ENCODE measurements around the gene ZFAND3. TPM values are rescaled to one million over a fixed set of nuclear protein-coding genes. Genes with fewer than 3 reads are reported as not detected.

The ZFAND3 gene
- total and polyA plus RNA-seq, 12 donors = 21.4 to 163 (median 46.3) TPM

GRCh38 chr6:37913210-37913609 is 93.7 kb downstream of the ZFAND3 start:
- intact Hi-C loops (cut with DNase I) = no loop called here
- Histone ChIP-seq H3K36me3 (replicated peaks in 1 of 2) (no peaks in the 10 kb centered on the region), H3K27me3 (no peaks in the 10 kb centered on the region), H3K9me3 (replicated peaks in 1 of 3) (no peaks in the 10 kb centered on the region), H3K27ac (no peak overlapping the region), H3K4me1 (replicated peaks in 1 of 2) (peaks cover 0 to 8% of the 10 kb centered on the region in 2 donors), H3K4me3 (no peak overlapping the region)
- no peak for TF ChIP-seq CTCF (IDR thresholded peaks at IDR 0.05)
- WGBS, 4 donors = 89 to 96% (median 93%) methylated on average over 1 of the region's 1 CpG
- DNase-seq = no peak

- DNase-seq = no peak
- Histone ChIP-seq H3K36me3 (replicated peaks in 1 of 2) (no peaks in the 10 kb centered on the region), H3K4me3 (no peak overlapping the region), H3K4me1 (replicated peaks in 1 of 2) (peaks cover 0 to 8% of the 10 kb centered on the region in 2 donors), H3K9me3 (replicated peaks in 1 of 3) (no peaks in the 10 kb centered on the region), H3K27ac (no peak overlapping the region), H3K27me3 (no peaks in the 10 kb centered on the region)
- WGBS, 4 donors = 76 to 89% (median 87%) methylated on average over 3 of the region's 3 CpGs
- intact Hi-C loops (cut with DNase I) = no loop called here
- no peak for TF ChIP-seq CTCF (IDR thresholded peaks at IDR 0.05)
- no peak for TF ChIP-seq POLR2A (IDR thresholded peaks at IDR 0.05)
Measured at GRCh38 chr6:37915463-37915862, 95.9 kb downstream of the ZFAND3 start.

GRCh38 chr6:37916149-37916548 is 96.6 kb downstream of the ZFAND3 start:
- H3K4me3 ChIP-seq = no peak overlapping the region
- WGBS, 4 donors = 79 to 92% (median 86%) methylated on average over 8 of the region's 8 CpGs
- peaks cover 0 to 10% of the 10 kb centered on the region in 2 donors for H3K4me1 ChIP-seq (replicated peaks in 1 of 2)
- no peaks in the 10 kb centered on the region for H3K36me3 ChIP-seq (replicated peaks in 1 of 2)
- no peak overlapping the region for H3K27ac ChIP-seq
- no peaks in the 10 kb centered on the region for H3K9me3 ChIP-seq (replicated peaks in 1 of 3)
- intact Hi-C loops (cut with DNase I) = no loop called here
- TF ChIP-seq POLR2A (IDR thresholded peaks at IDR 0.05) = no peak
- no peak for TF ChIP-seq CTCF (IDR thresholded peaks at IDR 0.05)
- no peak for DNase-seq
- H3K27me3 ChIP-seq = no peaks in the 10 kb centered on the region

- H3K27ac ChIP-seq = no peak overlapping the region
- no peak overlapping the region for H3K4me3 ChIP-seq
- H3K9me3 ChIP-seq (replicated peaks in 1 of 3) = no peaks in the 10 kb centered on the region
- TF ChIP-seq CTCF (IDR thresholded peaks at IDR 0.05) (no peak), POLR2A (IDR thresholded peaks at IDR 0.05) (no peak)
- H3K36me3 ChIP-seq (replicated peaks in 1 of 2) = no peaks in the 10 kb centered on the region
- no peak for DNase-seq
- peaks cover 0 to 10% of the 10 kb centered on the region in 2 donors for H3K4me1 ChIP-seq (replicated peaks in 1 of 2)
- intact Hi-C loops (cut with DNase I) = no loop called here
- H3K27me3 ChIP-seq = no peaks in the 10 kb centered on the region
- 90 to 98% (median 94%) methylated on average over 2 of the region's 2 CpGs for WGBS, 4 donors
Measured at GRCh38 chr6:37916675-37917074, 97.1 kb downstream of the ZFAND3 start.

Data from adrenal gland (tissue), 12 donors.